ENCODE data around the gene LARGE1.

The LARGE1 gene

GRCh38 chr22:33780531-33781136 is 139.6 kb downstream of the LARGE1 start:
- DNase-seq = no peak

GRCh38 chr22:33779243-33779642 is 141.0 kb downstream of the LARGE1 start:
- no peak for DNase-seq

GRCh38 chr22:33776491-33776890 is 143.8 kb downstream of the LARGE1 start:
- no peak for DNase-seq

GRCh38 chr22:33774781-33775180 is 145.5 kb downstream of the LARGE1 start:
- no peak for DNase-seq

- DNase-seq = no peak
Observed at GRCh38 chr22:33772745-33773144, 147.5 kb downstream of the LARGE1 start.

- DNase-seq = no peak
Observed at GRCh38 chr22:33771136-33771535, 149.1 kb downstream of the LARGE1 start.

GRCh38 chr22:33770723-33771122 is 149.6 kb downstream of the LARGE1 start:
- DNase-seq = no peak

- DNase-seq = no peak
Observed at GRCh38 chr22:33766091-33766490, 154.2 kb downstream of the LARGE1 start.

GRCh38 chr22:33758961-33759360 is 161.3 kb downstream of the LARGE1 start:
- DNase-seq = no peak

- no peak for DNase-seq
Observed at GRCh38 chr22:33757802-33758483, 162.3 kb downstream of the LARGE1 start.

GRCh38 chr22:33757041-33757801 is 163.1 kb downstream of the LARGE1 start:
- no peak for DNase-seq

GRCh38 chr22:33756508-33756949 is 163.7 kb downstream of the LARGE1 start:
- no peak for DNase-seq

GRCh38 chr22:33748714-33749113 is 171.6 kb downstream of the LARGE1 start:
- no peak for DNase-seq

- no peak for DNase-seq
Observed at GRCh38 chr22:33747576-33748180, 172.6 kb downstream of the LARGE1 start.

GRCh38 chr22:33747029-33747428 is 173.2 kb downstream of the LARGE1 start:
- DNase-seq = no peak

- no peak for DNase-seq
Observed at GRCh38 chr22:33746501-33746928, 173.8 kb downstream of the LARGE1 start.

GRCh38 chr22:33745501-33745900 is 174.8 kb downstream of the LARGE1 start:
- no peak for DNase-seq

GRCh38 chr22:33743756-33744155 is 176.5 kb downstream of the LARGE1 start:
- DNase-seq = no peak

- DNase-seq = no peak
Observed at GRCh38 chr22:33741025-33741424, 179.3 kb downstream of the LARGE1 start.

GRCh38 chr22:33739516-33739915 is 180.8 kb downstream of the LARGE1 start:
- DNase-seq = no peak

- no peak for DNase-seq
Observed at GRCh38 chr22:33737662-33738061, 182.6 kb downstream of the LARGE1 start.

- no peak for DNase-seq
Observed at GRCh38 chr22:33735978-33736377, 184.3 kb downstream of the LARGE1 start.

Measured in hypothalamus (tissue), 51 donors.